IMR-90 (cell line): ENCODE data around the gene FNBP1L. TPM values are rescaled to one million over a fixed set of nuclear protein-coding genes. Genes with fewer than 3 reads are reported as not detected.

ENCODE experiments used
- ATAC-seq: fragments of 200-7000 bp; cut with Tn5 transposase; 2 replicates; pipeline ENCODE4 v1.9.1; 2020; ENCODE audit warnings: low read depth, mild to moderate bottlenecking, moderate library complexity
- BruUV-seq: library from RNA; stranded (reverse); fragments of 400-500 nt; replicated peaks from 2 replicates; lab custom pipeline; 2021; lab: Mats Ljungman, UMichigan
- CTCF ChIA-PET: fragments of 300-600 bp; formaldehyde crosslinking; extraction: SDS; loops from one replicate; lab custom pipeline; 2021; ENCODE audit warnings: antibody characterized with exemption; lab: Yijun Ruan, JAX
- POLR2A ChIA-PET: fragments of 300-600 bp; sonication (Branson Sonifier 250); formaldehyde crosslinking; loops from one replicate; lab custom pipeline; 2022; ENCODE audit warnings: antibody characterized with exemption; ENCODE audit not compliant: unreplicated experiment; lab: Charles Lee
- DNase-seq: peaks from one replicate; pipeline ENCODE4 v3.0.0; 2013
- H2AFZ ChIP-seq: replicated peaks from 2 replicates; pipeline ENCODE3; 2013; ENCODE audit warnings: low read length, mild to moderate bottlenecking; ENCODE audit not compliant: poor library complexity
- H2AK5ac ChIP-seq: 2 replicates; pipeline ENCODE4 v1.6.1; 2013; ENCODE audit warnings: low read depth, low read length, inconsistent platforms
- H2AK9ac ChIP-seq: replicated peaks from 2 replicates; pipeline ENCODE3; 2013; ENCODE audit warnings: mild to moderate bottlenecking, low read depth, low read length, moderate library complexity; ENCODE audit not compliant: poor library complexity
- H2BK120ac ChIP-seq: 2 replicates; pipeline ENCODE4 v1.6.1; 2013; ENCODE audit warnings: low read depth, low read length, inconsistent platforms
- H2BK15ac ChIP-seq: 3 replicates; pipeline ENCODE4 v1.6.1; 2013; ENCODE audit warnings: low read depth, low read length, inconsistent platforms
- H2BK20ac ChIP-seq: 2 replicates; pipeline ENCODE4 v1.6.1; 2013; ENCODE audit warnings: low read depth, mild to moderate bottlenecking, inconsistent platforms, low read length, moderate library complexity
- H2BK5ac ChIP-seq: 2 replicates; pipeline ENCODE4 v1.6.1; 2013; ENCODE audit warnings: mild to moderate bottlenecking, low read depth, low read length, inconsistent platforms; ENCODE audit not compliant: poor library complexity, severe bottlenecking
- H3K14ac ChIP-seq: replicated peaks from 2 replicates; pipeline ENCODE4 v1.6.1; 2013; ENCODE audit warnings: low read depth, low read length, inconsistent platforms
- H3K18ac ChIP-seq: 2 replicates; pipeline ENCODE4 v1.6.1; 2013; ENCODE audit warnings: low read depth, low read length, control low read depth
- H3K23ac ChIP-seq: 2 replicates; pipeline ENCODE4 v1.6.1; 2013; ENCODE audit warnings: low read depth, low read length, inconsistent platforms
- H3K27ac ChIP-seq: 2 replicates; pipeline ENCODE4 v1.5.1; 2013; ENCODE audit warnings: mild to moderate bottlenecking, control low read depth, low read length; ENCODE audit not compliant: insufficient read depth
- H3K27me3 ChIP-seq: 2 replicates; pipeline ENCODE4 v1.6.1; 2013; ENCODE audit warnings: low read length; ENCODE audit not compliant: control insufficient read depth, insufficient read depth
- H3K36me3 ChIP-seq: 2 replicates; pipeline ENCODE4 v1.6.1; 2013; ENCODE audit warnings: low read length, mixed read lengths; ENCODE audit not compliant: control insufficient read depth, insufficient read depth
- H3K4ac ChIP-seq: 2 replicates; pipeline ENCODE4 v1.6.1; 2013; ENCODE audit warnings: low read depth, low read length, inconsistent platforms
- H3K4me1 ChIP-seq: 2 replicates; pipeline ENCODE4 v1.6.1; 2013; ENCODE audit warnings: low read length, mixed read lengths; ENCODE audit not compliant: control insufficient read depth, insufficient read depth
- H3K4me2 ChIP-seq: 2 replicates; pipeline ENCODE4 v1.6.1; 2013; ENCODE audit warnings: low read depth, mild to moderate bottlenecking, control low read depth, low read length, moderate library complexity
- H3K4me3 ChIP-seq: 2 replicates; pipeline ENCODE4 v1.5.1; 2013; ENCODE audit warnings: low read depth, mild to moderate bottlenecking, control low read depth, low read length, moderate library complexity; ENCODE audit not compliant: insufficient read depth
- H3K56ac ChIP-seq: 2 replicates; pipeline ENCODE4 v1.6.1; 2013; ENCODE audit warnings: low read length, inconsistent platforms; ENCODE audit not compliant: insufficient read depth; ENCODE audit errors: extremely low read depth
- H3K79me1 ChIP-seq, 2 experiments: 2 replicates each; pipeline ENCODE4 v1.6.1; 2013; ENCODE audit warnings: low read length in 2 of 2, inconsistent platforms in 1 of 2, low read depth in 1 of 2
- H3K9ac ChIP-seq: 2 replicates; pipeline ENCODE4 v1.6.1; 2013; ENCODE audit warnings: low read depth, low read length, control low read depth
- H3K9me1 ChIP-seq: 2 replicates; pipeline ENCODE4 v1.6.1; 2013; ENCODE audit warnings: low read length, inconsistent platforms; ENCODE audit not compliant: insufficient read depth
- H3K9me3 ChIP-seq: 2 replicates; pipeline ENCODE4 v1.6.1; 2013; ENCODE audit warnings: low read length; ENCODE audit not compliant: control insufficient read depth, insufficient read depth
- H4K20me1 ChIP-seq: 2 replicates; pipeline ENCODE4 v1.6.1; 2013; ENCODE audit warnings: low read length, inconsistent platforms; ENCODE audit not compliant: insufficient read depth
- H4K5ac ChIP-seq: 2 replicates; pipeline ENCODE4 v1.6.1; 2013; ENCODE audit warnings: mild to moderate bottlenecking, low read depth, low read length, control low read depth
- H4K8ac ChIP-seq, 2 experiments: 2 replicates each; pipeline ENCODE4 v1.6.1; 2013; ENCODE audit warnings: low read depth in 2 of 2, low read length in 2 of 2, control low read depth in 1 of 2, inconsistent platforms in 1 of 2
- H4K91ac ChIP-seq: 2 replicates; pipeline ENCODE4 v1.6.1; 2013; ENCODE audit warnings: low read depth, low read length, inconsistent platforms; ENCODE audit not compliant: insufficient read depth
- BHLHE40 ChIP-seq: fragments of 150-350 bp; IDR thresholded peaks from 2 replicates; pipeline ENCODE4 v1.6.1; 2016; ENCODE audit warnings: mild to moderate bottlenecking, low read depth, low read length
- CEBPB ChIP-seq: IDR thresholded peaks from 2 replicates; pipeline ENCODE4 v1.6.1; 2012; ENCODE audit warnings: low read depth, low read length, improper control_type of control experiment
- CHD1 ChIP-seq: IDR thresholded peaks from 2 replicates; pipeline ENCODE4 v1.6.1; 2012; ENCODE audit warnings: low read depth, low read length, improper control_type of control experiment
- CTCF ChIP-seq: conservative IDR thresholded peaks from 2 replicates; pipeline ENCODE4 v1.5.1; 2012; ENCODE audit warnings: mild to moderate bottlenecking, low read depth, low read length, improper control_type of control experiment
- ELK1 ChIP-seq: fragments of 150-350 bp; IDR thresholded peaks from 2 replicates; pipeline ENCODE4 v1.6.1; 2016; ENCODE audit warnings: low read depth, mild to moderate bottlenecking, low read length, moderate library complexity, borderline replicate concordance
- FOS ChIP-seq: fragments of 150-350 bp; IDR thresholded peaks from 2 replicates; pipeline ENCODE4 v1.6.1; 2016; ENCODE audit warnings: low read depth, low read length
- MAFK ChIP-seq: IDR thresholded peaks from 2 replicates; pipeline ENCODE4 v1.6.1; 2012; ENCODE audit warnings: low read depth, low read length, improper control_type of control experiment
- MAZ ChIP-seq: IDR thresholded peaks from 2 replicates; pipeline ENCODE4 v1.6.1; 2012; ENCODE audit warnings: low read depth, mild to moderate bottlenecking, low read length, improper control_type of control experiment, moderate library complexity, borderline replicate concordance
- MXI1 ChIP-seq: IDR thresholded peaks from 2 replicates; pipeline ENCODE4 v1.6.1; 2012; ENCODE audit warnings: low read depth, mild to moderate bottlenecking, low read length, moderate library complexity, borderline replicate concordance
- NFE2L2 ChIP-seq: fragments of 150-350 bp; IDR thresholded peaks from 2 replicates; pipeline ENCODE4 v1.6.1; 2016; ENCODE audit warnings: low read depth, mild to moderate bottlenecking, low read length
- POLR2A ChIP-seq: IDR thresholded peaks from 2 replicates; pipeline ENCODE4 v1.6.1; 2012; ENCODE audit warnings: mild to moderate bottlenecking, low read depth, low read length
- RAD21 ChIP-seq: IDR thresholded peaks from 2 replicates; pipeline ENCODE4 v1.6.1; 2012; ENCODE audit warnings: low read length, improper control_type of control experiment
- RCOR1 ChIP-seq: IDR thresholded peaks from 2 replicates; pipeline ENCODE4 v1.6.1; 2012; ENCODE audit warnings: mild to moderate bottlenecking, low read length, improper control_type of control experiment; ENCODE audit not compliant: insufficient replicate concordance
- RFX5 ChIP-seq: IDR thresholded peaks from 2 replicates; pipeline ENCODE4 v1.8.0; 2012; ENCODE audit warnings: low read depth, mild to moderate bottlenecking, low read length, moderate library complexity
- SMC3 ChIP-seq: fragments of 150-350 bp; IDR thresholded peaks from 2 replicates; pipeline ENCODE4 v1.6.1; 2016; ENCODE audit warnings: low read depth, mild to moderate bottlenecking, antibody characterized with exemption, low read length, moderate library complexity
- USF2 ChIP-seq: fragments of 150-350 bp; IDR thresholded peaks from 2 replicates; pipeline ENCODE4 v1.6.1; 2017; ENCODE audit warnings: mild to moderate bottlenecking, antibody characterized with exemption, low read length, low read depth
- WGBS, 2 experiments: methylation state at CpG; one replicate each; pipeline versions ENCODE4 v1.1.5 to v1.1.7; 2013; ENCODE audit warnings: missing lambda C conversion rate in 2 of 2; ENCODE audit not compliant: insufficient read length in 1 of 2; ENCODE audit errors: extremely low coverage in 2 of 2; 5-methylcytosine and 5-hydroxymethylcytosine counted together
- dilution Hi-C: fragments of 300-500 bp; cut with HindIII; formaldehyde crosslinking; loops from one replicate; pipeline ENCODE4 v1.14.3; 2018; ENCODE audit warnings: low sequenced_read_pairs; ENCODE audit not compliant: unreplicated experiment
- in situ Hi-C: fragments of 300-500 bp; cut with MboI; formaldehyde crosslinking; loops from 3 replicates; pipeline ENCODE4 v1.14.3; 2019; ENCODE audit warnings: low sequenced_read_pairs, inconsistent platforms, mixed read lengths
- intact Hi-C: fragments of 100-400 bp; cut with micrococcal nuclease; formaldehyde crosslinking; loops from 2 replicates; pipeline ENCODE4 v1.10.0; 2022
- polyA plus RNA-seq, 3 experiments: library from polyadenylated mRNA; depleted of rRNA; stranded (reverse); fragments of >200 nt; gene quantifications; 2 replicates each; pipeline ENCODE4 v1.2.3, GENCODE V29; 2012; ENCODE audit warnings: low replicate concordance in 1 of 3
- total RNA-seq: library from RNA; depleted of rRNA; stranded (reverse); fragments of >200 nt; gene quantifications from 2 replicates; pipeline ENCODE4 v1.2.3, GENCODE V29; 2012

The FNBP1L gene
- total and polyA plus RNA-seq, 2 of the 4 experiments (the other 2 are of a cell fraction) = 9.3 to 15.2 TPM

- Histone ChIP-seq H3K9ac (no peak overlapping the region), H4K8ac (no peak overlapping the region), H2BK20ac (no peak overlapping the region), H3K79me1 (peaks cover 53 to 97% of the 10 kb centered on the region in 2 experiments), H4K20me1 (peaks cover 93% of the 10 kb centered on the region), H3K4me2 (no peak overlapping the region), H3K14ac (no peak overlapping the region), H2BK120ac (no peak overlapping the region), H3K4me1 (peaks cover 22% of the 10 kb centered on the region), H2BK5ac (no peak overlapping the region), H3K23ac (no peak overlapping the region), H3K4me3 (no peak overlapping the region), H2AK9ac (no peak overlapping the region), H3K4ac (no peak overlapping the region), H4K5ac (no peak overlapping the region), H3K9me3 (no peaks in the 10 kb centered on the region), H3K27ac (no peak overlapping the region), H2AFZ (no peak overlapping the region), H4K91ac (no peak overlapping the region), H2BK15ac (no peak overlapping the region), H3K56ac (no peak overlapping the region), H3K9me1 (peaks cover 55% of the 10 kb centered on the region), H3K36me3 (no peaks in the 10 kb centered on the region), H3K27me3 (no peaks in the 10 kb centered on the region), H2AK5ac (no peak overlapping the region), H3K18ac (no peak overlapping the region)
- BruUV-seq = no TSS peak
- no peak for TF ChIP-seq MAZ
- no peak for TF ChIP-seq MXI1
- TF ChIP-seq MAFK = no peak
- no peak for TF ChIP-seq RAD21
- no peak for TF ChIP-seq CHD1
- TF ChIP-seq POLR2A = no peak
- no peak for TF ChIP-seq SMC3
- TF ChIP-seq FOS = no peak
- no peak for TF ChIP-seq NFE2L2
- TF ChIP-seq ELK1 = no peak
- TF ChIP-seq RCOR1 = no peak
- no peak for TF ChIP-seq BHLHE40
- TF ChIP-seq CEBPB = no peak
- TF ChIP-seq RFX5 = no peak
- no peak for TF ChIP-seq USF2
- no peak for TF ChIP-seq CTCF
- intact Hi-C loops (no loop called here), dilution Hi-C loops (no loop called here), in situ Hi-C loops (no loop called here)
- 100% methylated on average over 1 of the region's 2 CpGs; no CpG with 5 or more reads in 1 of the 2 experiments for WGBS, 2 experiments
- ChIA-PET CTCF (no interaction called here), POLR2A (no interaction called here)
- ATAC-seq (no peak), DNase-seq (no peak)
Measured at GRCh38 chr1:93600663-93601062, 152.7 kb downstream of the FNBP1L start.
